ENCODE measurements around the gene FIGNL2. TPM values are rescaled to one million over a fixed set of nuclear protein-coding genes. Genes with fewer than 3 reads are reported as not detected.

FIGNL2 gene
- total and polyA plus RNA-seq, 9 of the 15 experiments (the other 6 are each of a cell fraction or from before 2014, with no cell fraction given): 0.01 TPM; not detected in 8

DNA sequence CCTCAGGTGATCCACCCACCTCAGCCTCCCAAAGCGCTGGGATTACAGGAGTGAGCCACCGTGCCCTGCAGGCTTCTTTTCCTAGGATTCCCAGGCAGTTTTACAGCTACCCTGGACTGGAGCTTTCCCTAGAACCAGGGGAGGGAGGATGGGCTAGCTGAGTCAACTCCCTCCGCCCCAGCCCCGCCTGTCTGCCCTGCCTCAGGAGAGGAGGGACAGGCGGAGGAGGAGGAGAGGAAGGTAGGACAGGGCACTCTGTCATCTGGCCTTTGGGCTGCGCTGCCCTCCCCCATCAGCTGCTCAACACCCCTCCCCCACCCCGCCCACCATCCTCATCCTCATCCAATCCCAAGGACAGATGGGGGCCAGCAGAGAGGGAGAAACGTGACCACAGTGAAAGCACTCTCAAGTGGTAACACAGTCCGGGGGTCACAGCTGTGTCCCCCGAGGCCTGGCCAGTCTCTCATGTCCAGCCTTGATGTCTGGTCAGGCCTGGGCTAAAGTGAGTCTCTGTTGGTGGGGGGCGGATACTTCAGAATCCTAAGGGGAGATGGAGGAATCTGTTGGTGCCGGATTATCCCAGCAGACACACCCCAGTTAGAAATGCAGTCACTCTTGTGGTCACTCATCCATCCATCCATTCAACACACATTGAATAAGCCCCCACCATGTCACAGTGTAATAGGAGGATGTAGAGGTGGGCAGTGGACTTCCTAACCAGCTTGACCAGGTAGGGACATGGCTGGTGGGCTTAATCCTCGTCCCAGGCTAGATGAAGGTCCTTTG, 12.3 kb downstream of the FIGNL2 start:
- no peak overlapping the region for H3K4me3 ChIP-seq
- H3K79me2 ChIP-seq (ENCODE audit: control insufficient read depth, insufficient read depth, low read length): no peaks in the 10 kb centered on the region
- DNase-seq (ENCODE audit: extremely low read depth in 1 of 4, low spot score in 3 of 4): no peak
- peaks cover 18 to 79% of the 10 kb centered on the region in 2 experiments; a peak in 4 of 5 replicates for H3K27me3 ChIP-seq (ENCODE audit: control insufficient read depth in 2 of 2, insufficient read depth in 2 of 2, low read length in 2 of 2)
- FAIRE-seq: no peak
- no peaks in the 10 kb centered on the region for H3K9me3 ChIP-seq (replicated peaks; ENCODE audit: control insufficient read depth, insufficient read depth, low read depth, low read length)
- POLR2A ChIA-PET: interaction anchor here (0.6 to 1.1 kb wide), 3 partner anchors 10 to 139 kb away, joined by 3 to 4 read pairs (median 3); no protein-coding TSS in a partner anchor
- in situ Hi-C loops (cut with MboI) (no loop called here), intact Hi-C loops (cut with micrococcal nuclease) (no loop called here)
- no peak overlapping the region for H2AFZ ChIP-seq (ENCODE audit: low read depth, low read length)
- CTCF ChIA-PET (ENCODE audit: low intra/inter-chr PET ratio): no interaction called here
- no peak overlapping the region for H3K9ac ChIP-seq (ENCODE audit: insufficient read depth in 1 of 2, low read depth in 2 of 2, low read length in 2 of 2)
- no peaks in the 10 kb centered on the region for H3K9me1 ChIP-seq (ENCODE audit: control insufficient read depth, insufficient read depth, low read length)
- BruUV-seq (replicated peaks): no TSS peak
- 0 out of 3 replicates have a peak, but pooled peaks have one; percentile 31 for ATAC-seq
- WGBS (ENCODE audit: insufficient coverage, low coverage, missing lambda C conversion rate): 3% methylated on average over 12 of the region's 13 CpGs
- H4K20me1 ChIP-seq (replicated peaks; ENCODE audit: control insufficient read depth, insufficient read depth, low read length): 0 out of 2 replicates have a peak, but pooled peaks cover 4% of the 10 kb centered on the region
- no peak overlapping the region for H3K4me2 ChIP-seq (ENCODE audit: insufficient read depth, low read length)
- H3K4me1 ChIP-seq (replicated peaks in 1 of 2; ENCODE audit: control insufficient read depth in 2 of 2, insufficient read depth in 2 of 2, low read length in 2 of 2): no peaks in the 10 kb centered on the region
- no peak overlapping the region for H3K27ac ChIP-seq (ENCODE audit: extremely low read depth, low read depth, low read length)
- TF ChIP-seq, protein P1, sequence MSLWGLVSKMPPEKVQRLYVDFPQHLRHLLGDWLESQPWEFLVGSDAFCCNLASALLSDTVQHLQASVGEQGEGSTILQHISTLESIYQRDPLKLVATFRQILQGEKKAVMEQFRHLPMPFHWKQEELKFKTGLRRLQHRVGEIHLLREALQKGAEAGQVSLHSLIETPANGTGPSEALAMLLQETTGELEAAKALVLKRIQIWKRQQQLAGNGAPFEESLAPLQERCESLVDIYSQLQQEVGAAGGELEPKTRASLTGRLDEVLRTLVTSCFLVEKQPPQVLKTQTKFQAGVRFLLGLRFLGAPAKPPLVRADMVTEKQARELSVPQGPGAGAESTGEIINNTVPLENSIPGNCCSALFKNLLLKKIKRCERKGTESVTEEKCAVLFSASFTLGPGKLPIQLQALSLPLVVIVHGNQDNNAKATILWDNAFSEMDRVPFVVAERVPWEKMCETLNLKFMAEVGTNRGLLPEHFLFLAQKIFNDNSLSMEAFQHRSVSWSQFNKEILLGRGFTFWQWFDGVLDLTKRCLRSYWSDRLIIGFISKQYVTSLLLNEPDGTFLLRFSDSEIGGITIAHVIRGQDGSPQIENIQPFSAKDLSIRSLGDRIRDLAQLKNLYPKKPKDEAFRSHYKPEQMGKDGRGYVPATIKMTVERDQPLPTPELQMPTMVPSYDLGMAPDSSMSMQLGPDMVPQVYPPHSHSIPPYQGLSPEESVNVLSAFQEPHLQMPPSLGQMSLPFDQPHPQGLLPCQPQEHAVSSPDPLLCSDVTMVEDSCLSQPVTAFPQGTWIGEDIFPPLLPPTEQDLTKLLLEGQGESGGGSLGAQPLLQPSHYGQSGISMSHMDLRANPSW (CRISPR knock-in tag; IDR thresholded peaks at IDR 0.05): no peak
- TF ChIP-seq SP1 (CRISPR knock-in tag; IDR thresholded peaks at IDR 0.05) (no peak), ZNF311 (CRISPR knock-in tag; IDR thresholded peaks at IDR 0.05) (no peak), ZNF583 (CRISPR knock-in tag; IDR thresholded peaks at IDR 0.05) (no peak), STAT5A (IDR thresholded peaks at IDR 0.05; ENCODE audit: borderline replicate concordance, low read length) (no peak), BACH1 (tag; IDR thresholded peaks at IDR 0.05) (no peak)
- TF ChIP-seq, protein P2, sequence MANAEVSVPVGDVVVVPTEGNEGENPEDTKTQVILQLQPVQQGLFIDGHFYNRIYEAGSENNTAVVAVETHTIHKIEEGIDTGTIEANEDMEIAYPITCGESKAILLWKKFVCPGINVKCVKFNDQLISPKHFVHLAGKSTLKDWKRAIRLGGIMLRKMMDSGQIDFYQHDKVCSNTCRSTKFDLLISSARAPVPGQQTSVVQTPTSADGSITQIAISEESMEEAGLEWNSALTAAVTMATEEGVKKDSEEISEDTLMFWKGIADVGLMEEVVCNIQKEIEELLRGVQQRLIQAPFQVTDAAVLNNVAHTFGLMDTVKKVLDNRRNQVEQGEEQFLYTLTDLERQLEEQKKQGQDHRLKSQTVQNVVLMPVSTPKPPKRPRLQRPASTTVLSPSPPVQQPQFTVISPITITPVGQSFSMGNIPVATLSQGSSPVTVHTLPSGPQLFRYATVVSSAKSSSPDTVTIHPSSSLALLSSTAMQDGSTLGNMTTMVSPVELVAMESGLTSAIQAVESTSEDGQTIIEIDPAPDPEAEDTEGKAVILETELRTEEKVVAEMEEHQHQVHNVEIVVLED (CRISPR knock-in tag; IDR thresholded peaks at IDR 0.05): no peak
- TF ChIP-seq, protein P3, sequence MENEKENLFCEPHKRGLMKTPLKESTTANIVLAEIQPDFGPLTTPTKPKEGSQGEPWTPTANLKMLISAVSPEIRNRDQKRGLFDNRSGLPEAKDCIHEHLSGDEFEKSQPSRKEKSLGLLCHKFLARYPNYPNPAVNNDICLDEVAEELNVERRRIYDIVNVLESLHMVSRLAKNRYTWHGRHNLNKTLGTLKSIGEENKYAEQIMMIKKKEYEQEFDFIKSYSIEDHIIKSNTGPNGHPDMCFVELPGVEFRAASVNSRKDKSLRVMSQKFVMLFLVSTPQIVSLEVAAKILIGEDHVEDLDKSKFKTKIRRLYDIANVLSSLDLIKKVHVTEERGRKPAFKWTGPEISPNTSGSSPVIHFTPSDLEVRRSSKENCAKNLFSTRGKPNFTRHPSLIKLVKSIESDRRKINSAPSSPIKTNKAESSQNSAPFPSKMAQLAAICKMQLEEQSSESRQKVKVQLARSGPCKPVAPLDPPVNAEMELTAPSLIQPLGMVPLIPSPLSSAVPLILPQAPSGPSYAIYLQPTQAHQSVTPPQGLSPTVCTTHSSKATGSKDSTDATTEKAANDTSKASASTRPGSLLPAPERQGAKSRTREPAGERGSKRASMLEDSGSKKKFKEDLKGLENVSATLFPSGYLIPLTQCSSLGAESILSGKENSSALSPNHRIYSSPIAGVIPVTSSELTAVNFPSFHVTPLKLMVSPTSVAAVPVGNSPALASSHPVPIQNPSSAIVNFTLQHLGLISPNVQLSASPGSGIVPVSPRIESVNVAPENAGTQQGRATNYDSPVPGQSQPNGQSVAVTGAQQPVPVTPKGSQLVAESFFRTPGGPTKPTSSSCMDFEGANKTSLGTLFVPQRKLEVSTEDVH (IDR thresholded peaks at IDR 0.05; ENCODE audit: low read depth, partially characterized antibody): no peak
- TF ChIP-seq, protein P4, sequence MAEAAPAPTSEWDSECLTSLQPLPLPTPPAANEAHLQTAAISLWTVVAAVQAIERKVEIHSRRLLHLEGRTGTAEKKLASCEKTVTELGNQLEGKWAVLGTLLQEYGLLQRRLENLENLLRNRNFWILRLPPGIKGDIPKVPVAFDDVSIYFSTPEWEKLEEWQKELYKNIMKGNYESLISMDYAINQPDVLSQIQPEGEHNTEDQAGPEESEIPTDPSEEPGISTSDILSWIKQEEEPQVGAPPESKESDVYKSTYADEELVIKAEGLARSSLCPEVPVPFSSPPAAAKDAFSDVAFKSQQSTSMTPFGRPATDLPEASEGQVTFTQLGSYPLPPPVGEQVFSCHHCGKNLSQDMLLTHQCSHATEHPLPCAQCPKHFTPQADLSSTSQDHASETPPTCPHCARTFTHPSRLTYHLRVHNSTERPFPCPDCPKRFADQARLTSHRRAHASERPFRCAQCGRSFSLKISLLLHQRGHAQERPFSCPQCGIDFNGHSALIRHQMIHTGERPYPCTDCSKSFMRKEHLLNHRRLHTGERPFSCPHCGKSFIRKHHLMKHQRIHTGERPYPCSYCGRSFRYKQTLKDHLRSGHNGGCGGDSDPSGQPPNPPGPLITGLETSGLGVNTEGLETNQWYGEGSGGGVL (CRISPR knock-in tag; IDR thresholded peaks at IDR 0.05): no peak
- TF ChIP-seq, protein P5, sequence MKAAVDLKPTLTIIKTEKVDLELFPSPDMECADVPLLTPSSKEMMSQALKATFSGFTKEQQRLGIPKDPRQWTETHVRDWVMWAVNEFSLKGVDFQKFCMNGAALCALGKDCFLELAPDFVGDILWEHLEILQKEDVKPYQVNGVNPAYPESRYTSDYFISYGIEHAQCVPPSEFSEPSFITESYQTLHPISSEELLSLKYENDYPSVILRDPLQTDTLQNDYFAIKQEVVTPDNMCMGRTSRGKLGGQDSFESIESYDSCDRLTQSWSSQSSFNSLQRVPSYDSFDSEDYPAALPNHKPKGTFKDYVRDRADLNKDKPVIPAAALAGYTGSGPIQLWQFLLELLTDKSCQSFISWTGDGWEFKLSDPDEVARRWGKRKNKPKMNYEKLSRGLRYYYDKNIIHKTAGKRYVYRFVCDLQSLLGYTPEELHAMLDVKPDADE (conservative IDR thresholded peaks at IDR 0.05; ENCODE audit: control insufficient read depth, low read depth, low read length): no peak
- no peaks in the 10 kb centered on the region for H3K36me3 ChIP-seq (ENCODE audit: control insufficient read depth, insufficient read depth, low read length)

All from K562 (cell line).